WTC11 (cell line): ENCODE measurements around the gene COMMD7.

Source experiments
- ATF3 ChIP-seq: sonication (generic); formaldehyde crosslinking; conservative IDR thresholded peaks from 2 replicates; pipeline ENCODE4 v1.8.1; 2022; ENCODE audit warnings: mild to moderate bottlenecking, missing genetic modification reagents
- CBFB ChIP-seq: sonication (generic); formaldehyde crosslinking; IDR thresholded peaks from 2 replicates; pipeline ENCODE4 v1.8.1; 2022; ENCODE audit warnings: mild to moderate bottlenecking, low read depth, missing genetic modification reagents
- CREB1 ChIP-seq: sonication (generic); formaldehyde crosslinking; IDR thresholded peaks from 2 replicates; pipeline ENCODE4 v1.8.0; 2023; ENCODE audit warnings: mild to moderate bottlenecking, missing genetic modification reagents
- CTCF ChIP-seq: fragments of 200-600 bp; IDR thresholded peaks from 2 replicates; pipeline ENCODE4 v1.8.0; 2022; ENCODE audit warnings: antibody characterized with exemption
- ELF4 ChIP-seq: sonication (generic); formaldehyde crosslinking; IDR thresholded peaks from 2 replicates; pipeline ENCODE4 v1.8.1; 2022; ENCODE audit warnings: low read depth, mild to moderate bottlenecking, moderate library complexity, missing genetic modification reagents
- FOXP4 ChIP-seq: sonication (generic); formaldehyde crosslinking; IDR thresholded peaks from 2 replicates; pipeline ENCODE4 v1.8.0; 2022; ENCODE audit warnings: mild to moderate bottlenecking, missing genetic modification reagents
- MAX ChIP-seq: sonication (generic); formaldehyde crosslinking; IDR thresholded peaks from 2 replicates; pipeline ENCODE4 v1.8.0; 2022; ENCODE audit warnings: mild to moderate bottlenecking, missing genetic modification reagents
- NR3C1 ChIP-seq: sonication (generic); formaldehyde crosslinking; conservative IDR thresholded peaks from 2 replicates; pipeline ENCODE4 v1.8.1; 2023; ENCODE audit warnings: low read depth, mild to moderate bottlenecking, missing genetic modification reagents
- TP53 ChIP-seq: sonication (generic); formaldehyde crosslinking; IDR thresholded peaks from 2 replicates; pipeline ENCODE4 v1.8.1; 2023; ENCODE audit warnings: mild to moderate bottlenecking, missing genetic modification reagents
- ZNF416 ChIP-seq: fragments of 250-450 bp; sonication (Bioruptor Pico); IDR thresholded peaks from 2 replicates; pipeline ENCODE4 v1.9.0; 2021; ENCODE audit warnings: mild to moderate bottlenecking, inconsistent platforms
- ZNF423 ChIP-seq: fragments of 250-450 bp; sonication (Bioruptor Pico); IDR thresholded peaks from 2 replicates; pipeline ENCODE4 v2.1.2; 2022; ENCODE audit warnings: mild to moderate bottlenecking, moderate library complexity
- TF ChIP-seq, protein P1 (sequence below): sonication (generic); formaldehyde crosslinking; IDR thresholded peaks from 2 replicates; pipeline ENCODE4 v1.8.1; 2023; ENCODE audit warnings: mild to moderate bottlenecking, missing genetic modification reagents, borderline replicate concordance

DNA sequence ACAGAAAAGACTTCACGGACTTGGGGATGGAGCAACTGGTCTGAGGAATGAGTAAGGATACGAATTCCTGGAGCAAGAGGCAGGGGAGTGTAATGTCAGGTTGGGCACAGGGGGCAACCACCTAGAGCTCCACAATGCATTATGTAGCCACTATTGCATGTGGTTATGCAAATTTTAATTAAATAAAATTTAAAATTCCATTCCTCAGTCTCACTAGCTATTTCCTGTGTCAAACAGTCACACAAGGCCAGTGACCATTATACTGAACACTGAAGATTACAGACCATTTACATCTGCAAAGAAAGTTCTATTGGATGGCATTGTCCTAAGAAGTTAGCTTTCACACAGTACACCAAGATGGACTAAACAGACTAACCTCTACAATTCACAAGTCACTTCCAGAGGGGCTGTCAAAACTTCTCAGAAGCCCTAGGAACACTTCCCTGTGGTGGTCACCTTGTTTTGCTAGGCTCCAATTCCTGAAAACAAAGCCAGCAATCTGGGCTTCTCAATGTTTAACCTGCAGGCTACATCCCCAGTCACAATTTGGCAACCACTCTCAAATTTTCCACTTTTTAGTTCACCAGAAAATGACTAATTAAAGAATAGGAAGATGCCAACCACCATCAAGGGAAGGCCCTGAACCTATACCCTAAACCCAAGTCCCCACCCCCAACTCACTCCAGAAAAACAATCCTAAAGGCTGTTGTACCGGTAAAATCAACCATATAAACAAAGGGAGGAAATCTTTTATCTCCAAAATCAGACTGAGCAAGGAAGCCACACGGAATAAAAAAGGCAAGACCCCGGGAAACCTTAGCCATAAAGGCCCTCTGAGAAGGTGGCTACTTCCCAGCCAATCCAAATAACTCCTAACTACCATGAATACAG, 35.3 kb downstream of the COMMD7 start:
- no peak for TF ChIP-seq CTCF
- no peak for TF ChIP-seq TP53 (CRISPR knock-in tag)
- TF ChIP-seq CREB1 (CRISPR knock-in tag), result no peak
- no peak for TF ChIP-seq ZNF416 (CRISPR knock-in tag)
- no peak for TF ChIP-seq CBFB (CRISPR knock-in tag)
- TF ChIP-seq MAX, result no peak
- TF ChIP-seq FOXP4 (CRISPR knock-in tag), result no peak
- TF ChIP-seq, protein P1, sequence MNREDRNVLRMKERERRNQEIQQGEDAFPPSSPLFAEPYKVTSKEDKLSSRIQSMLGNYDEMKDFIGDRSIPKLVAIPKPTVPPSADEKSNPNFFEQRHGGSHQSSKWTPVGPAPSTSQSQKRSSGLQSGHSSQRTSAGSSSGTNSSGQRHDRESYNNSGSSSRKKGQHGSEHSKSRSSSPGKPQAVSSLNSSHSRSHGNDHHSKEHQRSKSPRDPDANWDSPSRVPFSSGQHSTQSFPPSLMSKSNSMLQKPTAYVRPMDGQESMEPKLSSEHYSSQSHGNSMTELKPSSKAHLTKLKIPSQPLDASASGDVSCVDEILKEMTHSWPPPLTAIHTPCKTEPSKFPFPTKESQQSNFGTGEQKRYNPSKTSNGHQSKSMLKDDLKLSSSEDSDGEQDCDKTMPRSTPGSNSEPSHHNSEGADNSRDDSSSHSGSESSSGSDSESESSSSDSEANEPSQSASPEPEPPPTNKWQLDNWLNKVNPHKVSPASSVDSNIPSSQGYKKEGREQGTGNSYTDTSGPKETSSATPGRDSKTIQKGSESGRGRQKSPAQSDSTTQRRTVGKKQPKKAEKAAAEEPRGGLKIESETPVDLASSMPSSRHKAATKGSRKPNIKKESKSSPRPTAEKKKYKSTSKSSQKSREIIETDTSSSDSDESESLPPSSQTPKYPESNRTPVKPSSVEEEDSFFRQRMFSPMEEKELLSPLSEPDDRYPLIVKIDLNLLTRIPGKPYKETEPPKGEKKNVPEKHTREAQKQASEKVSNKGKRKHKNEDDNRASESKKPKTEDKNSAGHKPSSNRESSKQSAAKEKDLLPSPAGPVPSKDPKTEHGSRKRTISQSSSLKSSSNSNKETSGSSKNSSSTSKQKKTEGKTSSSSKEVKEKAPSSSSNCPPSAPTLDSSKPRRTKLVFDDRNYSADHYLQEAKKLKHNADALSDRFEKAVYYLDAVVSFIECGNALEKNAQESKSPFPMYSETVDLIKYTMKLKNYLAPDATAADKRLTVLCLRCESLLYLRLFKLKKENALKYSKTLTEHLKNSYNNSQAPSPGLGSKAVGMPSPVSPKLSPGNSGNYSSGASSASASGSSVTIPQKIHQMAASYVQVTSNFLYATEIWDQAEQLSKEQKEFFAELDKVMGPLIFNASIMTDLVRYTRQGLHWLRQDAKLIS (CRISPR knock-in tag), result no peak
- no peak for TF ChIP-seq ATF3
- TF ChIP-seq ELF4 (CRISPR knock-in tag), result no peak
- TF ChIP-seq ZNF423 (CRISPR knock-in tag), result no peak
- TF ChIP-seq NR3C1, result no peak
